Measurements from ENCODE around the gene GATA3. TPM values are rescaled to one million over a fixed set of nuclear protein-coding genes. Genes with fewer than 3 reads are reported as not detected.

Gene GATA3
- total RNA-seq, 4 donors from 2014 or later, result 0.12 to 0.61 (median 0.58) TPM

GRCh38 chr10:8034466-8035005 is 20.0 kb upstream of the GATA3 start:
- Histone ChIP-seq H3K36me3 (no peaks in the 10 kb centered on the region), H3K4me1 (peaks cover 3 to 22% of the 10 kb centered on the region in 2 donors), H3K4me3 (peak overlapping the region in 2 of 4 donors; percentile 12 to 48), H3K27ac (no peak overlapping the region), H3K27me3 (peaks cover 89 to 95% (median 91%) of the 10 kb centered on the region in 3 donors), H3K9me3 (no peaks in the 10 kb centered on the region)
- intact Hi-C loops (cut with DNase I; ENCODE audit: low total_unique reads) (no loop called here), in situ Hi-C loops (cut with MboI; ENCODE audit: low sequenced_read_pairs in 4 of 4) (no loop called here)
- DNase-seq (no peak), ATAC-seq (no peak)
- TF ChIP-seq POLR2A (IDR thresholded peaks at IDR 0.05) (no peak), CTCF (IDR thresholded peaks at IDR 0.05 in 4 of 5, conservative IDR thresholded peaks at IDR 0.05 in 1 of 5) (no peak)

DNA sequence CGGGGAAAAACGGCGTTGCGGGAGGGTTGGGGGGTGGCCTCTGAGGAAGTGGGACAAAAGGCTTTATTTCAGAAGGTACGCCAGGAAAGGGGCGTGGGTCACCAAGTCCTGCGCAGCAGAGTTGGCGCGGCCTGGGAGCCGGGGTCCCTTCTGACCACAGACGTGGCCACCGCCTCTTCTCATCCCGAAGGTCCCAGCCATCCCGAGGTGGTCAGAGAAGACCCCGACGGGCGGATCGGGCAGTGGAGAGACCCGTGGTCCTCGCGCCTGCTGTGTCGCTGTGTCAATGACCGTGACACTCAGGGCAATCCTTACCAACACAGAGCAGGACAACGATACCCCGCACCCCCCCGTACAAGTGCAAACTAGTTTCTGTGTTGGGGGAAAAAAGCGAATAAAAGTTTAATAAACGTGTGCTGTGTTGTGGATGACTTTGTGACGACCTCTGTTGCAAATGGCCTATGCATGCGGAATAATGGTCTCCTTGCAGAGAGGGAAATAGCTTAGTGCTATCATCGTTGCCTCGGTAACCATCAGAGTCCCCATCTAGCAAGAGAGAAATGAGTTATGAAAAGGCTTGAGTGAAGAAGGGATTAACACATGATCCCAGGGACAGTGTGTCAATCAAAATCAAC is 19.4 kb upstream of the GATA3 start:
- Histone ChIP-seq H3K27ac (no peak overlapping the region), H3K36me3 (no peaks in the 10 kb centered on the region), H3K9me3 (no peaks in the 10 kb centered on the region), H3K4me3 (peak overlapping the region in 2 of 4 donors; percentile 12 to 31), H3K27me3 (peaks cover 91 to 97% (median 93%) of the 10 kb centered on the region in 3 donors), H3K4me1 (peaks cover 3 to 22% of the 10 kb centered on the region in 2 donors)
- in situ Hi-C loops (cut with MboI; ENCODE audit: low sequenced_read_pairs in 4 of 4), result no loop called here
- DNase-seq, result no peak
- ATAC-seq, result no peak
- intact Hi-C loops (cut with DNase I; ENCODE audit: low total_unique reads), result no loop called here
- TF ChIP-seq POLR2A (IDR thresholded peaks at IDR 0.05), result no peak
- no peak for TF ChIP-seq CTCF (IDR thresholded peaks at IDR 0.05 in 4 of 5, conservative IDR thresholded peaks at IDR 0.05 in 1 of 5)

GRCh38 chr10:8035641-8036470 is 18.6 kb upstream of the GATA3 start:
- no peak for ATAC-seq
- no peak for DNase-seq
- Histone ChIP-seq H3K9me3 (no peaks in the 10 kb centered on the region), H3K36me3 (no peaks in the 10 kb centered on the region), H3K27ac (no peak overlapping the region), H3K4me1 (peaks cover 3 to 22% of the 10 kb centered on the region in 2 donors), H3K4me3 (peak overlapping the region in 1 of 4 donors; percentile 31), H3K27me3 (peaks cover 92 to 98% (median 93%) of the 10 kb centered on the region in 3 donors)
- intact Hi-C loops (cut with DNase I; ENCODE audit: low total_unique reads) (no loop called here), in situ Hi-C loops (cut with MboI; ENCODE audit: low sequenced_read_pairs in 4 of 4) (no loop called here)
- no peak for TF ChIP-seq POLR2A (IDR thresholded peaks at IDR 0.05)
- TF ChIP-seq CTCF (IDR thresholded peaks at IDR 0.05 in 4 of 5, conservative IDR thresholded peaks at IDR 0.05 in 1 of 5), result no peak

GRCh38 chr10:8036506-8037198 is 17.8 kb upstream of the GATA3 start:
- ATAC-seq, result no peak
- intact Hi-C loops (cut with DNase I; ENCODE audit: low total_unique reads), result no loop called here
- Histone ChIP-seq H3K27me3 (peaks cover 91 to 99% (median 93%) of the 10 kb centered on the region in 3 donors), H3K36me3 (no peaks in the 10 kb centered on the region), H3K27ac (no peak overlapping the region), H3K9me3 (no peaks in the 10 kb centered on the region), H3K4me3 (no peak overlapping the region), H3K4me1 (peaks cover 3 to 22% of the 10 kb centered on the region in 2 donors)
- DNase-seq, result no peak
- in situ Hi-C loops (cut with MboI; ENCODE audit: low sequenced_read_pairs in 4 of 4), result no loop called here
- no peak for TF ChIP-seq POLR2A (IDR thresholded peaks at IDR 0.05)
- no peak for TF ChIP-seq CTCF (IDR thresholded peaks at IDR 0.05 in 4 of 5, conservative IDR thresholded peaks at IDR 0.05 in 1 of 5)

Data from gastrocnemius medialis (tissue), 4 donors.